ENCODE measurements around the gene TINCR.

TINCR gene

GRCh38 chr19:5588906-5589676, 21.3 kb upstream of the TINCR start:
- no peak for TF ChIP-seq SIN3A (IDR thresholded peaks at IDR 0.05; ENCODE audit: borderline replicate concordance, insufficient read depth, low read length)
- no peak for TF ChIP-seq REST (IDR thresholded peaks at IDR 0.05; ENCODE audit: insufficient read depth in 1 of 2, low read depth in 2 of 2, low read length in 2 of 2)
- TF ChIP-seq POLR2AphosphoS5 (IDR thresholded peaks at IDR 0.05; ENCODE audit: low read depth, low read length) = no peak
- no peak for TF ChIP-seq FOXP2 (optimal IDR thresholded peaks at IDR 0.05; ENCODE audit: borderline replicate concordance, extremely low read depth, extremely low read length, insufficient read depth)
- no peak for TF ChIP-seq TAF1 (IDR thresholded peaks at IDR 0.05; ENCODE audit: borderline replicate concordance, insufficient read depth, low read length)

GRCh38 chr19:5588441-5588840, 20.7 kb upstream of the TINCR start:
- TF ChIP-seq FOXP2 (optimal IDR thresholded peaks at IDR 0.05; ENCODE audit: borderline replicate concordance, extremely low read depth, extremely low read length, insufficient read depth) = no peak
- no peak for TF ChIP-seq POLR2AphosphoS5 (IDR thresholded peaks at IDR 0.05; ENCODE audit: low read depth, low read length)
- no peak for TF ChIP-seq SIN3A (IDR thresholded peaks at IDR 0.05; ENCODE audit: borderline replicate concordance, insufficient read depth, low read length)
- TF ChIP-seq TAF1 (IDR thresholded peaks at IDR 0.05; ENCODE audit: borderline replicate concordance, insufficient read depth, low read length) = no peak
- TF ChIP-seq REST (IDR thresholded peaks at IDR 0.05; ENCODE audit: insufficient read depth in 1 of 2, low read depth in 2 of 2, low read length in 2 of 2) = no peak

GRCh38 chr19:5587661-5588060, 19.9 kb upstream of the TINCR start:
- TF ChIP-seq SIN3A (IDR thresholded peaks at IDR 0.05; ENCODE audit: borderline replicate concordance, insufficient read depth, low read length) (no peak), POLR2AphosphoS5 (IDR thresholded peaks at IDR 0.05; ENCODE audit: low read depth, low read length) (no peak), FOXP2 (optimal IDR thresholded peaks at IDR 0.05; ENCODE audit: borderline replicate concordance, extremely low read depth, extremely low read length, insufficient read depth) (no peak), TAF1 (IDR thresholded peaks at IDR 0.05; ENCODE audit: borderline replicate concordance, insufficient read depth, low read length) (no peak), REST (IDR thresholded peaks at IDR 0.05; ENCODE audit: insufficient read depth in 1 of 2, low read depth in 2 of 2, low read length in 2 of 2) (no peak)

- TF ChIP-seq SIN3A (IDR thresholded peaks at IDR 0.05; ENCODE audit: borderline replicate concordance, insufficient read depth, low read length) (no peak), REST (IDR thresholded peaks at IDR 0.05; ENCODE audit: insufficient read depth in 1 of 2, low read depth in 2 of 2, low read length in 2 of 2) (no peak), TAF1 (IDR thresholded peaks at IDR 0.05; ENCODE audit: borderline replicate concordance, insufficient read depth, low read length) (no peak), POLR2AphosphoS5 (IDR thresholded peaks at IDR 0.05; ENCODE audit: low read depth, low read length) (no peak), FOXP2 (optimal IDR thresholded peaks at IDR 0.05; ENCODE audit: borderline replicate concordance, extremely low read depth, extremely low read length, insufficient read depth) (no peak)
Observed at GRCh38 chr19:5587071-5587455, 19.3 kb upstream of the TINCR start.
